C4-2B (cell line): ENCODE results near the gene MEGF10.
A peak's percentile ranks its signal among the peaks of the same experiment; 100 is the strongest.

Experiments used
- H3K27ac ChIP-seq: fragments of 450-650 bp; 2 replicates; pipeline ENCODE4 v1.5.1; 2017
- CTCF ChIP-seq: fragments of 450-650 bp; conservative IDR thresholded peaks from 2 replicates; pipeline ENCODE4 v1.5.1; 2017; ENCODE audit warnings: mild to moderate bottlenecking
- ZFX ChIP-seq: fragments of 450-650 bp; IDR thresholded peaks from 2 replicates; pipeline ENCODE4 v1.6.1; 2017

Gene MEGF10

GRCh38 chr5:127320032-127320965 is 29.7 kb downstream of the MEGF10 start:
- TF ChIP-seq CTCF: no peak
- TF ChIP-seq ZFX: no peak
- H3K27ac ChIP-seq: no peak overlapping the region

GRCh38 chr5:127321465-127321864 is 30.9 kb downstream of the MEGF10 start:
- TF ChIP-seq ZFX (no peak), CTCF (no peak)
- no peak overlapping the region for H3K27ac ChIP-seq

GRCh38 chr5:127322403-127322802 is 31.8 kb downstream of the MEGF10 start:
- TF ChIP-seq CTCF: no peak
- no peak for TF ChIP-seq ZFX
- no peak overlapping the region for H3K27ac ChIP-seq

DNA sequence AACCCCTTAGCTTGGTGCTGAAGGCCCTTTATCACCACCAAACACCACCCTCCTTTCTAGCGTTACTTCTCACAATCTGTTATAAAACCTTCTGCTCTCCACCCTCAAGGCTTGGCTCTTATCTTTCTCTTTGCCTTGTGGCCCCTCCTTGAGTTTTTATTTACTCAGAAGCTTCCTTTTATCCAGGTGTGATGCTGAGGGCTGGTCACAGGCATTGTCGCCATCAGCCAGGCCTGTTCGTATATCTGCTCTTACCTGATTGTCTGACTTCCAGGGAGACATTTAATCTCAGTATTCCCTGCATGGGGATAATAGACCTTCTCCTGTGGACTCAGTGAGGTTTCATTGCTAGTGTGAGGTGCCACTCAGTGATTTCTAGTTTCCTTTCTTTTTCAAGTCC is 34.2 kb downstream of the MEGF10 start:
- H3K27ac ChIP-seq: no peak overlapping the region
- no peak for TF ChIP-seq ZFX
- TF ChIP-seq CTCF: no peak

- TF ChIP-seq ZFX: no peak
- peak; percentile 32; the same call in 1 of the 2 replicates for TF ChIP-seq CTCF
- H3K27ac ChIP-seq: no peak overlapping the region
These were observed 35.8 kb downstream of the MEGF10 start for GRCh38 chr5:127326431-127326830.

- H3K27ac ChIP-seq: no peak overlapping the region
- no peak for TF ChIP-seq CTCF
- TF ChIP-seq ZFX: no peak
These were observed 36.6 kb downstream of the MEGF10 start for GRCh38 chr5:127326976-127327755.

DNA sequence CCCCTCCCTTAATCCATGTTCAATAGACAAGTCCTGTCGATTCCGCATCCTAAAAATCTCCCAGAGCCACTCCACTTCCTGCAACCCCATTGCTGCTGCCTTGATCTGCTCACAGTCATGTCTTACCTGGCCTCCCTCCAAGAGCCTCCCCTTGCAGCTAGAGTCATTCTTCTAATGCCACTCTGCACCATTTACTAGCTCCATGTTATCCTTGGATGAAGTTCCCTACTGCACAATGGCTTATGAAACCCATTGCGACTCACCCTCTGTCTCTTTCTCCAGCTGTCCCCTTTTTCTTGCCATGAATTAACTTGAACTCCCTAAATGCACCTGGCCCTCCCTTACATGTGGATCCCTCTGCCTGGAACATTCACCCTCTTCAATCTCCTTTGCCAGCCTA is 39.5 kb downstream of the MEGF10 start:
- H3K27ac ChIP-seq: no peak overlapping the region
- TF ChIP-seq CTCF: no peak
- TF ChIP-seq ZFX: no peak
